Fibroblast of gingiva (primary cell): Measurements from ENCODE around the gene HOPX.
A peak's percentile ranks its signal among the peaks of the same experiment; 100 is the strongest.

Experiments used
- DNase-seq: peaks from one replicate; pipeline ENCODE4 v3.0.0-alpha.2; 2011; ENCODE audit warnings: low read depth

HOPX gene

GRCh38 chr4:56688094-56688647 is 7.1 kb upstream of the HOPX start:
- DNase-seq, result no peak

- DNase-seq, result no peak
These were observed 5.6 kb upstream of the HOPX start for GRCh38 chr4:56686537-56687231.

GRCh38 chr4:56684320-56685050 is 3.4 kb upstream of the HOPX start:
- peak; percentile 55 for DNase-seq

GRCh38 chr4:56683455-56683854 is 2.4 kb upstream of the HOPX start:
- no peak for DNase-seq

GRCh38 chr4:56681853-56682525 is 893 bp upstream of the HOPX start:
- no peak for DNase-seq

- DNase-seq, result no peak
These were observed 830 bp downstream of the HOPX start for GRCh38 chr4:56680266-56680665.

GRCh38 chr4:56677711-56678110 is 3.4 kb downstream of the HOPX start:
- DNase-seq, result peak; percentile 16

- peak; percentile 18 for DNase-seq
These were observed 6.1 kb downstream of the HOPX start for GRCh38 chr4:56674984-56675383.

- no peak for DNase-seq
These were observed 9.2 kb downstream of the HOPX start for GRCh38 chr4:56671860-56672259.

- DNase-seq, result no peak
These were observed 9.7 kb downstream of the HOPX start for GRCh38 chr4:56671373-56671772.

- DNase-seq, result no peak
These were observed 12.8 kb downstream of the HOPX start for GRCh38 chr4:56668267-56668666.

- DNase-seq, result peak; percentile 34
These were observed 13.7 kb downstream of the HOPX start for GRCh38 chr4:56667396-56667795.

- no peak for DNase-seq
These were observed 14.8 kb downstream of the HOPX start for GRCh38 chr4:56666279-56666678.

GRCh38 chr4:56665781-56666180 is 15.3 kb downstream of the HOPX start:
- no peak for DNase-seq

GRCh38 chr4:56662782-56663468 is 18.2 kb downstream of the HOPX start:
- no peak for DNase-seq

GRCh38 chr4:56659946-56660345 is 21.1 kb downstream of the HOPX start:
- no peak for DNase-seq

- no peak for DNase-seq
These were observed 22.6 kb downstream of the HOPX start for GRCh38 chr4:56658528-56658927.

- DNase-seq, result no peak
These were observed 23.3 kb downstream of the HOPX start for GRCh38 chr4:56657818-56658217.

GRCh38 chr4:56657128-56657527 is 24.0 kb downstream of the HOPX start:
- DNase-seq, result no peak

GRCh38 chr4:56656346-56656643 is 24.8 kb downstream of the HOPX start:
- DNase-seq, result no peak

- DNase-seq, result no peak
These were observed 25.3 kb downstream of the HOPX start for GRCh38 chr4:56655627-56656345.

- DNase-seq, result peak; percentile 6
These were observed 25.9 kb downstream of the HOPX start for GRCh38 chr4:56655209-56655626.
